Fibroblast of skin of left biceps (primary cell): Measurements from ENCODE around the gene PKP2.

ENCODE experiments used
- DNase-seq, 2 experiments: peaks; one replicate each; pipeline ENCODE4 v3.0.0-alpha.2; 2013; ENCODE audit warnings: low read depth in 2 of 2

PKP2 gene

DNA sequence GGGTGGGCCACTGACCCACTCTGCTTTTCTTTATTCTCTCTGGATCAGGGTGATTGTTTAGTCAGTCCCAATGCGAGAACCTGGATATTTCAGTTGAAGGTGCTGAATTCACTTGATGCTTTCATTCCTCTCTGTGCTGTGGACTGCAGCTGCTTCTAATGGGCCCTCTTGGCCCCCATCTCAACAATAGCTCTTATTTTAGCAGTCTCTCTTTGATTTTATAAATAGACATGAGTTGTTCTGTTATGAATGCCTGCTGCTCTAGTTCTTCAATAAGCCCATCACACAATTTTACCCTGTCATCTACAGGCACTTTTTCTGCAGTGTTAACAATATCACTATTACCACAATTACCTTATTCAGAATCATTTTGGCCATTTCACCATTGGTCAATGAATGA, 86.7 kb downstream of the PKP2 start:
- DNase-seq, result no peak

DNA sequence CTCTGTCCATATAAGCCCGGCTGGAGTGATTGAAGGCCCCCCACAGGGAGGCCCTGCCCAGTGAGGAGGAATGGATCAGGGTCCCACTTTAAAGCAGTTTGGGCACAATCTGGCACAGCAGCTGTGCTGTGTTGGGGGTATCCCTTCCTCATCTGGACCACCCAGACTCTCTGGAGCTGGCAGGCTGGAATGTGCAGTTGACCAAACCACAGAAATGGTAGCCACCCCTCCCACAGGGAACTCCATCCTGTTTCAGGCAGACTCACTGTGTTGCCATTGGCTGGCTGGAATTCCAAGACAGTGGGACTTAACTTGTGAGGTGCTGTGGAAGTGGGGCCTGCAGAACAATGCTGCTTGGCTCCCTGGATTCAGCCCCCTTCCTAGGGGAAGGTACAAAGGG, 87.4 kb downstream of the PKP2 start:
- DNase-seq, result no peak

DNA sequence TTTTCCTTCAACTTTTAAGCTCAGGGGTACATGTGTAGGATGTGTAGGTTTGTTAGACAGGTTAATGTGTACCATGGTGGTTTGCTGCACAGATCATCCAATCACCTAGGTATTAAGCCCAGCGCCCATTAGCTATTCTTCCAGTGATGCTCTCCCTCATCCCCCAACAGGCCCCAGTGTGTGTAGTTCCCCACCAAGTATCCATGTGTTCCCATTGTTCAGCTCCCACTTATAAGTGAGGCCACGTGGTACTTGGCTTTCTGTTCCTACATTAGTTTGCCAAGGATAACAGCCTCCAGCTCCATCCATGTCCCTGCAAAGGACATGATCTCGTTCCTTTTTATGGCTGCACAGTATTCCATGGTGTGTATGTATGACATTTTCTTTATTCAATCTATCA, 92.3 kb downstream of the PKP2 start:
- no peak for DNase-seq

DNA sequence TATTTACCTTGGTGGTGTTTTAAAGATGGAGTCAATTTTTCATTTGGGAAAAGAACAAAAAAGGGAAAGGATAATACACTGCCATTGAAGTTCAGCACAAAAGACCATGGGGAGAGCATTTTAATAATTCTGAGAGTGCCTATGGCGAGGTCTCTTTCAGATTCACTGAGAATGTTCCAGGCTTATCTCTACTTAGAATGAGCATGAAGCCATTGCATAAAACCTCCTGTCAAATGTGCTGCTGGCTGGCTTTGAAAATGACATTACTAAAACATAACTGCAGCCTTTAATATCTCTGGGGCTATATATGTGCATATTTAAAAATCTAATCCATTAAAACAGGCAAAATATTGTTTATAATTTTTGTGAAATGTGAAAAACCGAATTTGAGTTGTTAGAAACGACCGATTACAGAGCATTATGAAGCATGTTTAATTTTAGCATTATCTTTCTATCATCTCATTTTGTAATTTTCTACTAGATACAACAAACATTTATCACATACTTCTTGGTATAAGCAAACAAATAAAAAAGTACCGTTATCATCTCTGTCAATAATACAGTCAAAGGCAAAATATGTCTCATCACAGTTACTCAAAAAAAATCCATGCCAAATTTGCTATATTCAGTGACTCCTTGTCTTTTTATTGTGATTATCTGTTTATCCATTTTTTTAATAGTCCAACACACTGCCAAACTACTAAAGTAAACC, 95.2 kb downstream of the PKP2 start:
- DNase-seq, result no peak

DNA sequence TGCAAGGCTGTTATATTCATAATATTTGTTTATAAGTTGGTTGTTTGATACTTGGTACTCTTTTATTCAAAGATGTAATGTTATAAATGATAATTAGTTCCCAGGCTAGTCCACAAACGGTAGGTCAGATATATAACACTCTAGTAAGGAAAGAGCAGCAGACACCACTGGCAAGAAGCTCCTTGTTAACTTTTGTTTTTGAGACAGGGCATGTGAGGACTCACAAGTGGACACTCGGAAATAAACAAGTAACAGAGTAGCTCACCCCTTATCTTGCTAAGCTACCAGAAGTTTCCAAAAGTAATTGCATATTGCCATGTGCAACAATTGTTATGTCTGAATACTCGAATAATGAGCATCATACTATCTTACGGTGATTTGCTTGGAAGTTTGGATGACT, 102.3 kb downstream of the PKP2 start:
- no peak for DNase-seq

DNA sequence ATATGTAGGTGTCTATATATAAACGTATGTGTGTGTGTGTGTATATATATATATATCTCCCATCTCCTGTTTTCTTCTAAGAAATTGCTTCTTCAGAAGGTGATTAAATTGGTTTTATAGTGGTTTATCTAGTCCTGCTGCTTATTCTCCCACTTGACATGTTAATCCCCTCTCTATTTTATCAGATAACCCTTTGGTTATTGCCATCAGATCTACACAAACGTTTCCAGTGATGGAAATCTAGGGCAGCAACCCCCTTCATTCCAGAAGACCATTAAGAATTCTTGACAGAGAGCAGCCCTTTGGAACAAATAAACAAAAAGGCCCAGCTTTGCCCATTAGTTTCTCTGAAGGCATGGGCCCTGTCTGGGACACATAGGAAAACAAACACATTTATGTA, 106.7 kb downstream of the PKP2 start:
- no peak for DNase-seq

DNA sequence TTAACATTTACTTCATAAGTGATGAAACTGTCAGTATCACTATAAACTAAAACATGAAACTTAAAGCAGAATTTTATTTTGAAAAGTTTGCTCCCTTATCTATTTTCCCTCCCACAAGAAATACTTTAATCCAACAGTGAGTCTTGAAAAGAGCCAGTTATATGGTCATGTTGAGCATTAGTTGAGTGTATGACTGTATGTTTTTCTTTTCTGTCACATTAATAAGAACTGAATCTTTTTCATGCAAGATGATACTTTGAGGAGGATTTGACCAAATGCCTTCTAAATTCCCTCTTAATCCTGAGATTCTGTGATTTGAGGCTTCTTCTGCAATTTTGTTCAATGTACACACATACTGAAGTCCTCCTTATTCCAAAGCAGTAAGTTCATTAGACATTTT, 107.1 kb downstream of the PKP2 start:
- DNase-seq, result no peak

DNA sequence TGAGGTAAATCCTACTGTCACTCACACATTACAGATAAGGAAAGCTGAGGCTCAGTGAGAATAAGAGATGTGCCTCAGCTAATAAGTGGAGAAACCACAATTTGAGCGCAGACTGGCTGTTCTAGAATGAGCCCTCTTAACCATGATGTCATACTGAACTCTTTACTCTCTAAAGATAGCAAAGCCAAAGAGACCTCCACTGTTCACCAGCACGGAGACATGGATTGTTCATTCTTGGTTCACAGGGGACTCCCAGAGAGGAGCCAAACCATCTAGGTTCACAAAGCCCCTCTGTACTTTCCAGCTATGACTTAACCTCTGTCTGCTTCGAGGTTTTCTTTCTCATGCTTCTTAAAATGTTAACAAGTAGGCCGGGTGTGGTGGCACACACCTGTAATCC, 108.2 kb downstream of the PKP2 start:
- no peak for DNase-seq

DNA sequence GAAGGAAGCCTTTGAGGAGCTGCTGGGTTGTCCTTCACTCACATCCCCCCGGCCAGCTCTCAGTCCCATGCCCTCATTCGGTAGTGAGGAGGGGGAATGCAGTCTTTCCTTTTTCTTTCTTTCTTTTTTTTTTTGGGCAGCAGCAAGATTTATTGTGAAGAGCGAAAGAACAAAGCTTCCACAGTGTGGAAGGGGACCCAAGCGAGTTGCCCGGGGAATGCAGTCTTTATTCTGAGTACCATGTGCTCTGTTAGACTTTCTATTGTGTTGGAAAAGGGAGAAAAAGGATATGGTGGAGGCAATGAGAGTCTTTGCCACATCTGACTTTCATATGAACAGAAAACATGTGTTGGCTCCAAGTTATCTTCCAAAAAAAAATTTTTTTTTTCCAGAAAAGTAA, 111.0 kb downstream of the PKP2 start:
- DNase-seq, result no peak

DNA sequence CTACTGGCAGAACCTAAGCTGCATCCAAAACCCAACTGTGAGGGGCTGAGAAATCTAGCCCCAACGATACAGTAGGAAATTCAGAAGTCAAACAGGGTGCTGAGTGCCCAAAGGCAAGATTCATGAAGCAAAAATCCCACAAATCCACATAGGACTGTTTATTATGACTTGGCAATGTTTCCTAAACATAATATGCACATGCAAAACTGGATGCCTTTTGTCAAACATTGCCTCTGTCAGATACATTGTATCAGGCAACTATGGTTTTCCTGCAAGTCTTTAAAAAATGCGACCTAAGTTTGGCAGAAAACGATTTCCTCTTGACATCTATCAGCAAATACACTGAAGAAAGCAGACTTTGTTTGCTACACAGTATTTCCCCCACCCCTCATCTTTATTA, 113.5 kb downstream of the PKP2 start:
- DNase-seq, result no peak

DNA sequence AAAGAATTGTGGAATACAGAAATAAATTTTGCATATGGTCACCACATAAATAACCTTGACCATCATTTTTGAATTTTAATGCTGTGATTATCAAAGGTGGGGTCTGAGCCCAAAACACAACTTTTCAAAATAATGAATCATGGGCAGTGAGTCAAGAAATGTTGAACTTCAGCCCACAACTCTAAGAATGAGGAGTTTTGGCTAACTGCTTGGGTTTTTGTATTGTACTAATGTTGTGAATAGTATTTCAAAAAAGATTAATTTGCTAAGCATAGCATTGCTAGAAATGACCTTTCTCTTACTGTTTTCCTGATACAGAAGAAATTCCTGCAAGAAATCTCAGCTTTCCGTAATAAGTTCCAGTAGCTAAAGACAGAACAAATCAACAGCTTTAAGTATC, 116.5 kb downstream of the PKP2 start:
- no peak for DNase-seq

DNA sequence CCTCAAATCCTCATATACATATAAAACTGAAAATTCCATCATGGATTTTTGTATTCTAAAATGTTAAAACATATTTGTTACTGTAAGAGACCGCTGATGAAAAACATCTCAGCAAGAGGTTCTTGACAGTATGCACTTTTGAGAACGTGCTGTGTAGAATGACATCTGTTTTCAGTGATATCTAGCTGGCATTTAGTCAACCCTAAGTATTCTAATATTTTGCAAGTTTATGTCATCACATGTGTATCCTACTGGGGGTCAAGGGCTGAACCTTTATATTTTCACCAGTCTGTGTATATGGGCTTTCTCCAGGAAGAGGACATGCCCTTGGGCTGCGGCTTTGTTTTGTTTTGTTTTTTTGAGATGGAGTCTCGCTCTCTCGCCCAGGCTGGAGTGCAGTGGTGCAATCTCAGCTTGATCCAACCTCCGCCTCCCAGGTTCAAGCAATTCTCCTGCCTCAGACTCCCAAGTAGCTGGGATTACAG, 118.8 kb downstream of the PKP2 start:
- no peak for DNase-seq

DNA sequence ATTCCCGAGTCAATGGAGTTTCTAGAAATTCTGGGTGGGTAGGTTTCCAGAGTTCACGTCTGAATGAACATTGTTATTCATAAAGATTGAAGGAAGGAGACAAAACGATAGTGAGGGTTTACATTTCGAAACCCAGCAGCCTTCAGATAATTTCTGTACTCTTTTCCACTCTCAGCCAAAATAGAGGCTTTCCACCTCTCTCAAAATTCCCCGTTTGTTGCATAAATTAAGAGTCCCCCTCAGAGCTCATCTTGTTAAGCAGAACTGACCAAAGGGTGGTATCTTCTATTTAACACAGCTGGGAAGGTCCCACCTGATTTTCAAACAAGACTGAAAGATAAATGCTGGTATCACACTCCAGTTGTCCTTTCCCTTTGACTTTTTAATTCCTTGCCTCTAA, 119.4 kb downstream of the PKP2 start:
- DNase-seq, result no peak

DNA sequence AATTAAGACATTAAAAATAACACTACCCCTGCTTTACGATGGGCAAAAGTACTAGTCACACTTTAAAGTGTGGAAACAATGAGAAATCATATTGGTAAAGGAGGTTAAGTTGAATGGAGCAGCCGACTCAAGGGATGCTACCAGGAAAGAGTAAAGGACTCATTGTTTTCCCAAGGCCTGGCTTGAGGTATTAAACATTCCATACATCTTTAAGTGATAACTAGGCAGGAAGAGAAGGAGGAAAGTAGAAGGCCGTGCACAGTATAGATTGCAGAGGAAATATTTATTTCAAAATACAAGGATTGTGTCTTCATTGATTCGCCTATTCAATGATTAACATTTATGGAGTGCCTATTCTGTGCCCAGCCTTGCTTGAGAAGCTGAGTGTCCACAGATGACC, 120.3 kb downstream of the PKP2 start:
- DNase-seq, result no peak

DNA sequence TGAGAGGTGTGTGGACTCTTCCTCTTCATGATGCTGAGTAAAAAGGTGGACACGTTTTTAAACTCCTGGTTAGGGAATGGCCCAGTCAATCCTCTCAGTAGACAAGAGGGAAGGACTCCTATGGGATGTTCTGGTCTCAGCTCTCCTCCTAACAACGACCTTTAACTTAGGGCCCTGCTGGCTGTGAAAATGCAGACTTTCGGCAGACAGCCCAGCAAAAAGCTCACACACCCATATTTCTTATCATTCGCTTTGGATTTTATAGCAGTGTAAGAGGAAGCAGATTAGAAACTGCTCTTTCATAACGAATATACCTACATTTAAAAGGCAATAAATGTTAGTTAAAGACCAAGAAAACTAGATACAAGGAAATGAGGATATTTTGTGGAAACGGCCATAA, 122.9 kb downstream of the PKP2 start:
- no peak for DNase-seq

DNA sequence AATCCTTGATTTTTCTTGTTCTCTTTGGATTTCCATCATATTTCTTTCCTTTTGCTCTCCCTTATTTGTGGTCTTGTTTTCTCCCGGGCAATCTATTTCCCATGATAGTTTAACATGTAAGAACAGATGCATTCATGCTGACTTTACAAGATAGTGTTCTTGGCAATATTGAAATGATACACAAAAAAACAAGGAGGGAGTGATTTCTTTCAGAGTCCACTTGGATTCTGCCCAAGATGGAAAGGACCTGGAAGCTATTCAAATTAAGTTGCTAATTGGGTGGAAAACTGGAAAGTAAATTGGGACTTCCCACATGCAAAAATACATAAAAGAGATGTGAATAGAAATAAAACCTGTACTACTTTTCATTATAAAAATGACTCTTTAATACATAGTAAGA, 126.4 kb downstream of the PKP2 start:
- no peak for DNase-seq

DNA sequence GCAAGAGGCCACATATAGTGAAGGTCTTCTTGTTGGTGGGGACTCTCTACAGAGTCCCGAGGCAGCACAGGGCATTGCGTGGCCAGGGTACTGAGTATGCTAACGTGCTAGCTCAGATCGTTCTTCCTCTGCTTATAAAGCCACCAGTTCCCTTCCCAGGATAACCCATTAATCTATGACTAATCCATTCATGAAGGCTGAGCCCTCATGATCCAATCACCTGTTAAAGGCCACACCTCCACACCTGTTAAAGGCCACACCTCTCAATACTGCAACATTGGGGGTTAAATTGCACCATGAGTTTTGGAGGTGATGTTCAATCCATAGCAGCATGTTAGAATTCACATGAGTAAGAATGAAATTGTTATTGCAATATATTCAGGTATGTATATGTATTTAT, 128.1 kb downstream of the PKP2 start:
- no peak for DNase-seq

DNA sequence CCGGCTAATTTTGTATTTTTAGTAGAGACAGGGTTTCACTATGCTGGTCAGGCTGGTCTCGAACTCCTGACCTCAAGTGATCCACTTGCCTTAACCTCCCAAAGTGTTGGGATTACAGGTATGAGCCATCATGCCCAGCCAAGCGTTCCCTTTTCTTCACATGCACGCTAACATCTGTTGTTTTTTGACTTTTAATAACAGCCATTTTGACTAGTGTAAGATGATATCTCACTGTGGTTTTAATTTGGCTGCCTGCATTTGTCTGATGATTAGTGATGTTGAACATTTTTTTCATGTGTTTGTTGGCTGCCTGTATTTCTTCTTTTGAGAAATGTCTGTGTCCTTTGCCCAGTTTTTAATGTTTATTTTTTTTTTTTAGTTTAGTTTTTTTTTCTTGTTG, 130.7 kb downstream of the PKP2 start:
- DNase-seq, result no peak

DNA sequence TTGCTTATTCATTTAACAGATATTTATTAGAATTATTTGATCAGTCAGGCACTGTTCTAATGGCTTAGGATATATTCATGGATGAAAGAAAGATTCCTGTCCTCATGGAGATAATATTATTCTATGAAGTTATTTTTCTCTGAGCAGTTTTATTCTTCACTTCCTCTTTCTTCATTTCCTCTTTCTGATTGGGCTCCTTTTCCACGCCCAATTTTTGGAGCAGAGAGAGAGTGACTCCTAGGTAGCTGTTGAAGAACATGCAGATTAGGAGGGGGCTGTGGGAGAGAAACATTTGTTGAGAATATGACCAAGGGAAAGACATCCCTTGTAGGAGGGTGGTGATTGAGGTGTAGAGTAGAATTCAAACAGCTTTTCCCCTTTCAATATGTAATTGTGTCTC, 134.9 kb downstream of the PKP2 start:
- DNase-seq, result no peak

DNA sequence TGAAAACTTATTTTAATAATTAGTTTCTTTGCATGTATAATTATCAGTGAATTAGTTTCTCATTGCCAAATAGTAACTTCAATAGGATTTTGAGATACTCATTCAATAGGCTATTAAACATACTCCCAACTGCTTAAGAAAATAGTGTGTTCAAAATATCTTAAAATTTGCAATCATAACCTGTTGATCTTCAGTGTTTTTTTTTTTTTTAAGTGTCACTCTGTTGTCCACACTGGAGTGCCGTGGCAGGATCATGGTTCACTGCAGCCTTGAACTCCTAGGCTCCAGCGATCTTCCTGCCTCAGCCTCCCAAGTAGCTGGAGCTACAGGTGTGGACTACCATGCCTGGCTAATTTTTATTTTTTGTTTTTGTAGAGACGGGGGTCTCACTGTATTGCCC, 139.4 kb downstream of the PKP2 start:
- DNase-seq, result no peak

DNA sequence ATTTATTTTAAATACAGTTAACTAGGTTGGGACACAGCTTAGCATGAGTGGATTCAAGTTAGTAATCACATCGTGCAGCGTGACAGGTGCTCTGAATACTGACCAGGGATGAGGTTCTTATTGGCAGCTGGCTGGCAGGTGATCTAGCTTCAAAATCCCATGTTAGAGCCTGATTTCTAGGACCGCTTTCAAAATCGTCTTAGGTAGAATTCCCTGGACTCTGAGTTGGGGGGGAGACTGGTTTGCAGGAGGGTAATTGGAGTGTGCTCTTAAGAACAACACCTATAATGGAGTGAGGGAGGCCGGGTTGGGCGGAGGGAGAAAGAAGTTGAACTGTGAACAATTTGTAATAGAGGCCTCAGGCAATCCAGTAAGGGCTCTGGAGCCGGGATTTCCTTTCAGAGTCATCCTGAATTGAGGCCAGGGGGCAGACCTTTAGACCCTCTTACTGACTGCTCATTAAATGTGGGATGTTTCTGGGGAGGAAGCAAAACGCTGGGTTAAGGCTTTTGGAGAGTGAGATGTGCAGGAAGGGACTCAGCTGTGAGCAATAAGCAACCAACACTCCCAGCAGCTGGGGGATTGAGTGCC, 140.0 kb downstream of the PKP2 start:
- DNase-seq, result no peak

DNA sequence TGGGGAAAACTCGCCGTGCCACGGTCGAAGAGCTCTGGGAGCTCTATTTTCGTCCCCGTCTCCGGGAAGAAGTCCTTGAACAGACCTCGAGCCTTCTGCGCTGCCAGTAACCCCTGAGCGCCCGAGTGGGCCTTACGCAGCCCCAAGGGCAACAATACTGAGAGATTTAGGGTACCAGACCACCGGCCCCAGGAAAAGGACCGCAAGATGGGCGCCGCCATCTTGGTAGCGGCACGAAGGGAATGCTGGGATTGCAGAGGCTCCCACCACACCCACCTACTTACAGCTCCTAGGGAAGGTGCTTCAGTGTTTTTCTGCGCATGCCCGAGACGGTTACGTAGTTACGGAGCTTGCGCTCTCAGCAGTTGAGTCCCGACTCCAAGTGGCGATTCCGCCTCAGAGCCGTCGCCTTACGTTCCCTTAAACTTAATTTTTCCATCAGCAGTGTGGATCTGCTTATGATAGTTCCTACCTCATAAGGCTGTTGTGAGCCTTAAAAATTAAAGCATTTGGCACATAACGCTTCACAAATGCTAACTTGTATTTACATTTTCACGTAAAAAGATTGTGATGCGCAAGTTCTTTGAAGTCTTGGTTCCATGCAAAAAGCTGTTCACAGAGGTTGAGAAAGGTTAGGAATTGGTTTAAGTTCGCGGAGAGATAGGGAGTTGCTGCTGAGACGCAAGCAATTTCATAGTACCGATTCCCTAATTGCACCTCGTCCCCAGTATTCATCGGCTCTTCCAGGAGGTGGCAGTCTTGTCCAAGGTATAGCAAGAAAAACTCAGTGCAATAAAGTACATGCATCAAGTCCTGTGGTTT, 140.7 kb downstream of the PKP2 start, which contains the start of gene YARS2:
Gene YARS2, minus strand, starts transcription at position 244 of the 822 bp plus-strand sequence. Its CDS starts 23 bp downstream, at position 221.
- DNase-seq, result peak; percentile 96
